ENCODE results near the gene CHCHD3.

Gene CHCHD3

GRCh38 chr7:132861940-132862554 lies 219.8 kb downstream of the CHCHD3 start:
- no peak for DNase-seq (ENCODE audit: low spot score)
- in situ Hi-C loops (cut with MboI; ENCODE audit: low pct_unique_long_range_greater_than_20kb, low sequenced_read_pairs, unreplicated experiment) = no loop called here
- no peak for TF ChIP-seq CTCF (IDR thresholded peaks at IDR 0.05; ENCODE audit: extremely low read depth, insufficient read depth, missing control alignments)

DNA sequence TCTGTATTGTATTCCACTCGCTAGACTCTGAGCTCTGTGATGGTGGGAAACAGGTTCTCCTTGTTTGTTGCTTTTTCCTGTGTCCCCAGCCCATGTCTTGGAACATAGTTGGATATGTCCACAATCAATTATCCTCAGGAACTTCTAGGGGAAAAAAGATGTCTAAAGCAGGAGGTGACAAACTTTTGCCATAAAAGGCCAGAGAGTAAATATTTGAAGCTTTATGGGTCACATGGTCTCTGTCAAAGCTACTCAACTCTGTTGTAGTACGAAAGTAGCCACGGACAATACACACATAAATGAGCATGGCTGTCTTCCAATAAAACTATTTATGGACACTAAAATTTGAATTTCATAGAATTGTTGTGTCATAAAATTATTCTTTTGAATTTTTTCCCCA lies 220.5 kb downstream of the CHCHD3 start:
- TF ChIP-seq CTCF (IDR thresholded peaks at IDR 0.05; ENCODE audit: extremely low read depth, insufficient read depth, missing control alignments) = no peak
- DNase-seq (ENCODE audit: low spot score) = no peak
- in situ Hi-C loops (cut with MboI; ENCODE audit: low pct_unique_long_range_greater_than_20kb, low sequenced_read_pairs, unreplicated experiment) = no loop called here

DNA sequence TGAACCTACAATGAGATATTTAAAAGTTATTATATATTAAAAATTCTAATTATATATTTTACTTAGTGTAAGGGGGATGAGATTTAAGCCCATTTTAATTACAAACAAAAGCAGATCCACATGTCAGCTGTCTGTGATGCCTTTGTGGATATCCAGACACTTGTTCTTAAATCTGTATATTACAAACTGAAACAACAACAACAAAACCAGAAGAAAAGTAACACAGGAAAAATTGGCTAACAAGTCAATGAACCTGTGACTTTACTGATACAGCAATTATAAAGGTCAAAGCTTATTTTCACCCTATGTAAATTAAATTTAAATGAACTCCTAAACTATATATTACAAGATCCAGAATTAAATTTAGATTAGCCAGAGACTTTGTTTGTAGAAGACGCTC lies 222.7 kb downstream of the CHCHD3 start:
- no peak for DNase-seq (ENCODE audit: low spot score)
- no peak for TF ChIP-seq CTCF (IDR thresholded peaks at IDR 0.05; ENCODE audit: extremely low read depth, insufficient read depth, missing control alignments)
- in situ Hi-C loops (cut with MboI; ENCODE audit: low pct_unique_long_range_greater_than_20kb, low sequenced_read_pairs, unreplicated experiment) = no loop called here

DNA sequence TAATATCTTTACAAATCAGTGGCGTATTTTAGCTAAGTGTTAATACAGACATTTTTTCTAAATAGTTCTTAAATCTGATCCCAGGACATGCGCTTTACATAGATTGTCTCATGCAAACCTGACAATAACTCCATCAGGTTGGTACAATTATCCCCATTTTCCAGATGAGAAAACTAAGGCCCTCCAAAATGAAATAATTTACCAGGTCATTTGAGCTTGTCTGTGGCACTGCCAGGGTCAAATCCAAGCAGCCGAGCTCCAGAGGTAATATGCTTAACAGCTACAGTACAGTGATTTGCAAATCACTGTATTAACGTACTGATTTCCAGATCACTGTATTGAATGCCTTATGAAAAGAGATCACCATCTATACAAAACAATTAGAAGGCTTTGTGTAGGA lies 223.1 kb downstream of the CHCHD3 start:
- TF ChIP-seq CTCF (IDR thresholded peaks at IDR 0.05; ENCODE audit: extremely low read depth, insufficient read depth, missing control alignments) = no peak
- no peak for DNase-seq (ENCODE audit: low spot score)
- in situ Hi-C loops (cut with MboI; ENCODE audit: low pct_unique_long_range_greater_than_20kb, low sequenced_read_pairs, unreplicated experiment) = no loop called here

DNA sequence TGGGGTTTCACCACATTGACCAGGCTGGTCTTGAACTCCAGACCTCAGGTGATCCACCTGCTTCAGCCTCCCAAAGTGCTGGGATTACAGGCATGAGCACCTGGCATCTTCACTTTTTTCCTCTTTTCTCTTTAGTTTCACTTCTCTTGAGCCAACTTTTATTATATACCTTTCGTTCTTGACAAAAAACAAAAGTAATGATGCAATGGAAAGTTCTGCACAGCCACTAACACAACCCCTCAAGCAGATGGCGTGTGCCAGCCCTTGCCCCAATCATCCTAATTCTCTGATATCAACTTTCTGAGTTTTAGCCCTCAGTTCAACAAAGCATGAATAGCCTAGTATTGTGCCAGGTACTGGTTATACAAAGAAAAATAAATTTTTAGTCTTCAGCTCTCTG lies 223.6 kb downstream of the CHCHD3 start:
- DNase-seq (ENCODE audit: low spot score) = no peak
- in situ Hi-C loops (cut with MboI; ENCODE audit: low pct_unique_long_range_greater_than_20kb, low sequenced_read_pairs, unreplicated experiment) = no loop called here
- no peak for TF ChIP-seq CTCF (IDR thresholded peaks at IDR 0.05; ENCODE audit: extremely low read depth, insufficient read depth, missing control alignments)

DNA sequence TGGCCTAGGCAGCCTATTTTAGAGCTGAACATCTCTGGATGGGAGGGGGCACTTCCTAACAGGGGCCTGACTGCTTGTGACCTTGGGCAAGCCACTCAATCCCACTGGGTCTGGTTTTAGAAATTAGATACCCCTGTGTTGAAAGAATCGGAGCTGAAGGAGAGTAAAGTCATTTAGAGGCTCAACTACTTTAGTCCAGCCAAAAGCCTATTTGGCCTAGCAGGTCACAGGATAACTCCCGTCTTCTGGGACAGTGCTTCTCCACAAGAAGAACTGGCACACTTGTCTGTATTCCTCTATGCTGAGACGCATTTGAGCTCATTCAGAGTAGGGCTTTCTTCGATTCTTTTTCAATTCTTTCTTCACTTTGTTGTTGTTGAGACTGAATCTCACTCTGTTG lies 224.2 kb downstream of the CHCHD3 start:
- DNase-seq (ENCODE audit: low spot score) = no peak
- in situ Hi-C loops (cut with MboI; ENCODE audit: low pct_unique_long_range_greater_than_20kb, low sequenced_read_pairs, unreplicated experiment) = no loop called here
- TF ChIP-seq CTCF (IDR thresholded peaks at IDR 0.05; ENCODE audit: extremely low read depth, insufficient read depth, missing control alignments) = no peak

- in situ Hi-C loops (cut with MboI; ENCODE audit: low pct_unique_long_range_greater_than_20kb, low sequenced_read_pairs, unreplicated experiment) = no loop called here
- no peak for TF ChIP-seq CTCF (IDR thresholded peaks at IDR 0.05; ENCODE audit: extremely low read depth, insufficient read depth, missing control alignments)
- no peak for DNase-seq (ENCODE audit: low spot score)
Observed at GRCh38 chr7:132857031-132857430, 224.9 kb downstream of the CHCHD3 start.

Data from GM13977 (cell line).